Measurements from ENCODE around the gene NHLRC4. TPM values are rescaled to one million over a fixed set of nuclear protein-coding genes. Genes with fewer than 3 reads are reported as not detected.

Gene NHLRC4
- total and polyA plus RNA-seq, 9 of the 15 experiments (the other 6 are each of a cell fraction or from before 2014, with no cell fraction given) = 0.24 to 3.7 (median 1.3) TPM; not detected in 2

DNA sequence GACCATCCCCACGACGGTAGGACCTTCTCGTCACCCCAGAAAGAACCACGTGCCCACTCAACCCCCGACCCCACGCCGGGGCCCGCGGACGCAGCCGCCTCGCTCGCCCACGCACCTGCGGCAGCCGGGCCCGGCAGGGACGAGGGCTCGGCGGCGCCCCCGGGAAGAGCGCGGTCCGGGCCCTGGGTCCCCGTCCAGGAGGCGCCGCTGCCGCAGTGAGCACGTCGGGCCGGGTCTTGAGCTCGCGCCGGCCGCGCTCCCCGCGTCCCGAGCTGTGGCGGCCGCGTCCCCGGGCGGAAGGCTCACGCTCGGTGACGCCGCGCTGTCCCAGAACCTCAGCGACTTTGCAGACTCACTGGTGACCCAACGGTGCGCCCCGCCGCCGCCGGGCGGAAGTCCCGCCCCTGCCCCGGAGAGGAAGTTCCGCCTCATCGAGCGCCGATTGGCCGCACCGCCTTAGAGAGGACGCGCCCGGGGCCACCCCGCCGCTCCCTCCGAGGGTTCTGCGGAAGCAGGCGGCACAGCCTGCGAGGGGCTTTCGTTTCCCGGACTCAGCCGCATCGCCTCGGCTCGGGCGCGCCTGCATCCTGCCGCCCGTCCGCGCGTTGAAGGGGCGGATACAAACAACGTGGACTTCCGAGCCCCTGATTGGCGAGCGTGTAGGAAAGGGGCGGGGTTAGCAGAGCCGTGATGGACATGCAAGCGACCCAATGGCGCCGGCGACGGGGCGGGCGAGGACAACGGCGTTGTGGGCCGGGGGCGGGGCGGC lies 22.3 kb downstream of the NHLRC4 start (continued):
- TF ChIP-seq ZBTB1 (CRISPR knock-in tag; IDR thresholded peaks at IDR 0.05; ENCODE audit: borderline replicate concordance, low read depth) (peak; percentile 45; the same call in 1 of the 2 replicates), PCBP1 (IDR thresholded peaks at IDR 0.05; ENCODE audit: low read depth, low read length, poor library complexity, severe bottlenecking) (peak; percentile 86), PRMT5 (CRISPR knock-in tag; IDR thresholded peaks at IDR 0.05) (no peak), ZBTB2 (IDR thresholded peaks at IDR 0.05) (no peak), HEY1 (CRISPR knock-in tag; IDR thresholded peaks at IDR 0.05; ENCODE audit: borderline replicate concordance) (no peak), HDAC8 (tag; IDR thresholded peaks at IDR 0.05) (no peak), FOXP1 (CRISPR knock-in tag; IDR thresholded peaks at IDR 0.05) (peak; percentile 81), DIDO1 (tag; IDR thresholded peaks at IDR 0.05; ENCODE audit: low read depth) (no peak), SP1 (CRISPR knock-in tag; IDR thresholded peaks at IDR 0.05) (peak; percentile 95), GABPA (tag; conservative IDR thresholded peaks at IDR 0.05; ENCODE audit: low read depth) (peak; percentile 99), ZBTB17 (CRISPR knock-in tag; IDR thresholded peaks at IDR 0.05) (peak; percentile 79), ZNF717 (CRISPR knock-in tag; IDR thresholded peaks at IDR 0.05) (no peak), TCFL5 (CRISPR knock-in tag; conservative IDR thresholded peaks at IDR 0.05) (no peak), RBM14 (IDR thresholded peaks at IDR 0.05; ENCODE audit: borderline replicate concordance, insufficient read depth, low read depth, low read length) (no peak), KLF1 (tag; IDR thresholded peaks at IDR 0.05) (0 out of 2 replicates have a peak, but pooled peaks have one; percentile 34), MTA3 (IDR thresholded peaks at IDR 0.05; ENCODE audit: borderline replicate concordance) (peak; percentile 77), CREM (IDR thresholded peaks at IDR 0.05; ENCODE audit: low read depth) (peak; percentile 70), XRCC3 (IDR thresholded peaks at IDR 0.05) (no peak), YY1 (IDR thresholded peaks at IDR 0.05; ENCODE audit: borderline replicate concordance in 1 of 3, control insufficient read depth in 1 of 3, extremely low read depth in 1 of 3, insufficient read depth in 3 of 3, insufficient read length in 1 of 3, insufficient replicate concordance in 2 of 3, low read depth in 1 of 3, low read length in 2 of 3) (peak in 1 of 3 experiments; percentile 67), XRCC4 (IDR thresholded peaks at IDR 0.05; ENCODE audit: extremely low read depth, insufficient read depth, insufficient read length) (no peak), BRD4 (IDR thresholded peaks at IDR 0.05) (no peak), SUPT5H (IDR thresholded peaks at IDR 0.05) (peak; percentile 74), POLR2B (IDR thresholded peaks at IDR 0.05; ENCODE audit: low read depth, partially characterized antibody) (no peak)
- TF ChIP-seq, protein P1, sequence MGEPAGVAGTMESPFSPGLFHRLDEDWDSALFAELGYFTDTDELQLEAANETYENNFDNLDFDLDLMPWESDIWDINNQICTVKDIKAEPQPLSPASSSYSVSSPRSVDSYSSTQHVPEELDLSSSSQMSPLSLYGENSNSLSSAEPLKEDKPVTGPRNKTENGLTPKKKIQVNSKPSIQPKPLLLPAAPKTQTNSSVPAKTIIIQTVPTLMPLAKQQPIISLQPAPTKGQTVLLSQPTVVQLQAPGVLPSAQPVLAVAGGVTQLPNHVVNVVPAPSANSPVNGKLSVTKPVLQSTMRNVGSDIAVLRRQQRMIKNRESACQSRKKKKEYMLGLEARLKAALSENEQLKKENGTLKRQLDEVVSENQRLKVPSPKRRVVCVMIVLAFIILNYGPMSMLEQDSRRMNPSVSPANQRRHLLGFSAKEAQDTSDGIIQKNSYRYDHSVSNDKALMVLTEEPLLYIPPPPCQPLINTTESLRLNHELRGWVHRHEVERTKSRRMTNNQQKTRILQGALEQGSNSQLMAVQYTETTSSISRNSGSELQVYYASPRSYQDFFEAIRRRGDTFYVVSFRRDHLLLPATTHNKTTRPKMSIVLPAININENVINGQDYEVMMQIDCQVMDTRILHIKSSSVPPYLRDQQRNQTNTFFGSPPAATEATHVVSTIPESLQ (CRISPR knock-in tag; IDR thresholded peaks at IDR 0.05) = peak; percentile 27; the same call in 1 of the 2 replicates
- TF ChIP-seq, protein P2, sequence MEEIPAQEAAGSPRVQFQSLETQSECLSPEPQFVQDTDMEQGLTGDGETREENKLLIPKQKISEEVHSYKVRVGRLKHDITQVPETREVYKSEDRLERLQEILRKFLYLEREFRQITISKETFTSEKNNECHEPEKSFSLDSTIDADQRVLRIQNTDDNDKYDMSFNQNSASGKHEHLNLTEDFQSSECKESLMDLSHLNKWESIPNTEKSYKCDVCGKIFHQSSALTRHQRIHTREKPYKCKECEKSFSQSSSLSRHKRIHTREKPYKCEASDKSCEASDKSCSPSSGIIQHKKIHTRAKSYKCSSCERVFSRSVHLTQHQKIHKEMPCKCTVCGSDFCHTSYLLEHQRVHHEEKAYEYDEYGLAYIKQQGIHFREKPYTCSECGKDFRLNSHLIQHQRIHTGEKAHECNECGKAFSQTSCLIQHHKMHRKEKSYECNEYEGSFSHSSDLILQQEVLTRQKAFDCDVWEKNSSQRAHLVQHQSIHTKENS (CRISPR knock-in tag; IDR thresholded peaks at IDR 0.05) = no peak
